ENCODE data around the gene TRIM61. TPM values are rescaled to one million over a fixed set of nuclear protein-coding genes. Genes with fewer than 3 reads are reported as not detected.

Gene TRIM61
- total RNA-seq, 1 donor from 2014 or later = 0.34 TPM

- peaks cover 7% of the 10 kb centered on the region for H3K9me3 Mint-ChIP-seq (ENCODE audit: unreplicated experiment)
- no peak overlapping the region for H3K4me3 Mint-ChIP-seq (ENCODE audit: unreplicated experiment)
- no peak for DNase-seq
- TF ChIP-seq CTCF (IDR thresholded peaks at IDR 0.05; ENCODE audit: partially characterized antibody, unreplicated experiment) = no peak
- peak overlapping the region; percentile 10 for H3K27ac Mint-ChIP-seq (ENCODE audit: unreplicated experiment)
- H3K27me3 Mint-ChIP-seq (ENCODE audit: unreplicated experiment) = peaks cover 7% of the 10 kb centered on the region
- peaks cover 15% of the 10 kb centered on the region for H3K4me1 Mint-ChIP-seq (ENCODE audit: low read depth, unreplicated experiment)
- H3K36me3 Mint-ChIP-seq (ENCODE audit: unreplicated experiment) = no peaks in the 10 kb centered on the region
These were observed 33.5 kb upstream of the TRIM61 start for GRCh38 chr4:165010991-165011390.

- H3K9me3 Mint-ChIP-seq (ENCODE audit: unreplicated experiment) = peaks cover 7% of the 10 kb centered on the region
- peaks cover 7% of the 10 kb centered on the region for H3K27me3 Mint-ChIP-seq (ENCODE audit: unreplicated experiment)
- peaks cover 16% of the 10 kb centered on the region for H3K4me1 Mint-ChIP-seq (ENCODE audit: low read depth, unreplicated experiment)
- no peaks in the 10 kb centered on the region for H3K36me3 Mint-ChIP-seq (ENCODE audit: unreplicated experiment)
- DNase-seq = no peak
- H3K4me3 Mint-ChIP-seq (ENCODE audit: unreplicated experiment) = no peak overlapping the region
- no peak for TF ChIP-seq CTCF (IDR thresholded peaks at IDR 0.05; ENCODE audit: partially characterized antibody, unreplicated experiment)
- H3K27ac Mint-ChIP-seq (ENCODE audit: unreplicated experiment) = no peak overlapping the region
These were observed 33.0 kb upstream of the TRIM61 start for GRCh38 chr4:165010487-165010886.

- Mint-ChIP-seq H3K27me3 (ENCODE audit: unreplicated experiment) (peaks cover 7% of the 10 kb centered on the region), H3K4me1 (ENCODE audit: low read depth, unreplicated experiment) (peaks cover 18% of the 10 kb centered on the region), H3K27ac (ENCODE audit: unreplicated experiment) (no peak overlapping the region), H3K9me3 (ENCODE audit: unreplicated experiment) (peaks cover 7% of the 10 kb centered on the region), H3K36me3 (ENCODE audit: unreplicated experiment) (no peaks in the 10 kb centered on the region), H3K4me3 (ENCODE audit: unreplicated experiment) (no peak overlapping the region)
- no peak for TF ChIP-seq CTCF (IDR thresholded peaks at IDR 0.05; ENCODE audit: partially characterized antibody, unreplicated experiment)
- DNase-seq = no peak
These were observed 32.2 kb upstream of the TRIM61 start for GRCh38 chr4:165009493-165010227.

GRCh38 chr4:165006886-165007285, 29.4 kb upstream of the TRIM61 start:
- H3K4me3 Mint-ChIP-seq (ENCODE audit: unreplicated experiment) = no peak overlapping the region
- H3K4me1 Mint-ChIP-seq (ENCODE audit: low read depth, unreplicated experiment) = peaks cover 23% of the 10 kb centered on the region
- peak overlapping the region; percentile 72 for H3K27ac Mint-ChIP-seq (ENCODE audit: unreplicated experiment)
- peaks cover 7% of the 10 kb centered on the region for H3K27me3 Mint-ChIP-seq (ENCODE audit: unreplicated experiment)
- no peaks in the 10 kb centered on the region for H3K36me3 Mint-ChIP-seq (ENCODE audit: unreplicated experiment)
- no peak for TF ChIP-seq CTCF (IDR thresholded peaks at IDR 0.05; ENCODE audit: partially characterized antibody, unreplicated experiment)
- DNase-seq = no peak
- peaks cover 7% of the 10 kb centered on the region for H3K9me3 Mint-ChIP-seq (ENCODE audit: unreplicated experiment)

- TF ChIP-seq CTCF (IDR thresholded peaks at IDR 0.05; ENCODE audit: partially characterized antibody, unreplicated experiment) = no peak
These were observed 29.0 kb upstream of the TRIM61 start for GRCh38 chr4:165006456-165006855.

More at GRCh38 chr4:165006456-165006855, 29.0 kb upstream of the TRIM61 start:
- Mint-ChIP-seq H3K36me3 (ENCODE audit: unreplicated experiment) (no peaks in the 10 kb centered on the region), H3K9me3 (ENCODE audit: unreplicated experiment) (peaks cover 6% of the 10 kb centered on the region), H3K4me1 (ENCODE audit: low read depth, unreplicated experiment) (peaks cover 24% of the 10 kb centered on the region), H3K4me3 (ENCODE audit: unreplicated experiment) (no peak overlapping the region), H3K27me3 (ENCODE audit: unreplicated experiment) (peaks cover 6% of the 10 kb centered on the region), H3K27ac (ENCODE audit: unreplicated experiment) (no peak overlapping the region)
- DNase-seq = no peak
